Measurements from ENCODE around the gene CYP26B1. TPM values are rescaled to one million over a fixed set of nuclear protein-coding genes. Genes with fewer than 3 reads are reported as not detected.

The CYP26B1 gene
- total RNA-seq, 1 experiment from 2014 or later, result 0.20 TPM

GRCh38 chr2:72139874-72140620 is 7.6 kb downstream of the CYP26B1 start:
- H2BK12ac ChIP-seq (ENCODE audit: insufficient read length, low read depth, low read length), result no peak overlapping the region
- Mint-ChIP-seq H3K4me3 (no peak overlapping the region), H3K27me3 (ENCODE audit: low read depth) (peaks cover 72% of the 10 kb centered on the region), H3K36me3 (ENCODE audit: insufficient read depth in 1 of 3, low read depth in 3 of 3) (no peaks in the 10 kb centered on the region), H3K27ac (peak overlapping the region in 1 of 3 experiments; percentile 62; a peak in 1 of 7 replicates), H3K4me1 (peaks cover 12 to 31% of the 10 kb centered on the region in 2 experiments), H3K9me3 (peaks cover 0 to 6% of the 10 kb centered on the region in 2 experiments; a peak in 2 of 5 replicates)
- no peak for TF ChIP-seq CTCF (conservative IDR thresholded peaks at IDR 0.05)
- no peak overlapping the region for H3K18ac ChIP-seq (ENCODE audit: insufficient read length, low read depth, low read length)
- no peak overlapping the region for H4K91ac ChIP-seq (ENCODE audit: insufficient read length, low read depth, low read length)
- no peak overlapping the region for H2BK120ac ChIP-seq (ENCODE audit: low read depth, low read length, poor library complexity, severe bottlenecking)
- H2AK5ac ChIP-seq (ENCODE audit: insufficient read length, low read length), result no peak overlapping the region
- H2BK5ac ChIP-seq (ENCODE audit: insufficient read length, low read length), result no peak overlapping the region
- WGBS (ENCODE audit: extremely low coverage, insufficient read length, low lambda C conversion rate), result no CpG with 5 or more reads among the region's 14 CpGs
- no peak overlapping the region for H4K8ac ChIP-seq (replicated peaks; ENCODE audit: insufficient read length, low read depth, low read length)
- H3K14ac ChIP-seq (ENCODE audit: insufficient read depth, low read length), result no peak overlapping the region; the same call in 1 of the 2 replicates
- no peaks in the 10 kb centered on the region for H4K20me1 ChIP-seq (ENCODE audit: control insufficient read depth, insufficient read depth, insufficient read length)
- H3K23ac ChIP-seq (ENCODE audit: insufficient read length, low read depth, low read length), result no peak overlapping the region
- H3K79me1 ChIP-seq (ENCODE audit: insufficient read depth, low read depth, low read length, poor library complexity, severe bottlenecking), result no peaks in the 10 kb centered on the region
- no peak overlapping the region for H3K4ac ChIP-seq (ENCODE audit: low read depth, low read length)
- no peak overlapping the region for H4K5ac ChIP-seq (ENCODE audit: insufficient read length, low read depth, low read length)
- no peak overlapping the region for H3K56ac ChIP-seq (ENCODE audit: insufficient read length, low read depth, low read length)
- H2BK15ac ChIP-seq (ENCODE audit: low read depth, low read length), result no peak overlapping the region
- no peak overlapping the region for H2AFZ ChIP-seq (ENCODE audit: low read length)
- no peak overlapping the region for H3K27ac ChIP-seq (ENCODE audit: insufficient read length, low read depth, low read length)
- peaks cover 11% of the 10 kb centered on the region for H3K23me2 ChIP-seq (ENCODE audit: insufficient read length, low read depth, low read length, poor library complexity, severe bottlenecking)
- peaks cover 40% of the 10 kb centered on the region; the same call in 1 of the 2 replicates for H3K27me3 ChIP-seq (ENCODE audit: insufficient read depth, low read length)
- DNase-seq, result no peak
- no peaks in the 10 kb centered on the region for H3K79me2 ChIP-seq (ENCODE audit: insufficient read depth, low read length)
- no peaks in the 10 kb centered on the region for H3K4me1 ChIP-seq (ENCODE audit: insufficient read depth, low read length)
- H3T11ph ChIP-seq (ENCODE audit: low read length), result no peak overlapping the region
- H3K9me3 ChIP-seq (ENCODE audit: control insufficient read depth, low read depth, low read length), result no peaks in the 10 kb centered on the region
- no peak overlapping the region for H3K9ac ChIP-seq (ENCODE audit: extremely low read depth, insufficient read length, low read length)
- H2BK20ac ChIP-seq (ENCODE audit: low read depth, low read length, poor library complexity, severe bottlenecking), result no peak overlapping the region
- H3K4me2 ChIP-seq (ENCODE audit: insufficient read depth, insufficient read length, low read length), result no peak overlapping the region
